HG03354 (cell line): Measurements from ENCODE around the gene CLEC16A.
A peak's percentile ranks its signal among the peaks of the same experiment; 100 is the strongest.

ENCODE experiments used
- ATAC-seq: cut with Tn5 transposase; IDR thresholded peaks from one replicate; pipeline ENCODE4 v1.9.1; 2021; ENCODE audit warnings: mild to moderate bottlenecking; ENCODE audit not compliant: unreplicated experiment, poor library complexity, severe bottlenecking

The CLEC16A gene

GRCh38 chr16:10938796-10939648 lies 5.3 kb upstream of the CLEC16A start:
- no peak for ATAC-seq

- ATAC-seq: no peak
These were observed 4.6 kb upstream of the CLEC16A start for GRCh38 chr16:10939649-10940234.

GRCh38 chr16:10940501-10941079 lies 3.8 kb upstream of the CLEC16A start:
- no peak for ATAC-seq

GRCh38 chr16:10941127-10941933 lies 3.0 kb upstream of the CLEC16A start:
- ATAC-seq: peak; percentile 0

GRCh38 chr16:10941935-10942351 lies 2.4 kb upstream of the CLEC16A start:
- peak; percentile 19 for ATAC-seq

GRCh38 chr16:10942352-10943063 lies 1.9 kb upstream of the CLEC16A start, which contains the start of gene DEXI:
Gene DEXI, minus strand, starts transcription at chr16:10942468. Its CDS starts 463 bp downstream, at chr16:10942005.
- peak; percentile 68 for ATAC-seq

GRCh38 chr16:10943064-10943353 lies 1.4 kb upstream of the CLEC16A start:
- ATAC-seq: no peak

- no peak for ATAC-seq
These were observed 862 bp downstream of the CLEC16A start for GRCh38 chr16:10945065-10945787.

- no peak for ATAC-seq
These were observed 1.9 kb downstream of the CLEC16A start for GRCh38 chr16:10946308-10946707.

GRCh38 chr16:10947211-10947787 lies 2.9 kb downstream of the CLEC16A start:
- ATAC-seq: no peak

- peak; percentile 84 for ATAC-seq
These were observed 5.1 kb downstream of the CLEC16A start for GRCh38 chr16:10949424-10949970.

GRCh38 chr16:10950393-10950792 lies 6.0 kb downstream of the CLEC16A start:
- ATAC-seq: no peak

GRCh38 chr16:10951026-10951425 lies 6.7 kb downstream of the CLEC16A start:
- no peak for ATAC-seq

GRCh38 chr16:10954903-10955302 lies 10.5 kb downstream of the CLEC16A start:
- no peak for ATAC-seq

GRCh38 chr16:10957771-10958482 lies 13.6 kb downstream of the CLEC16A start:
- ATAC-seq: no peak

- ATAC-seq: no peak
These were observed 14.8 kb downstream of the CLEC16A start for GRCh38 chr16:10959161-10959560.

GRCh38 chr16:10961231-10961630 lies 16.9 kb downstream of the CLEC16A start:
- no peak for ATAC-seq
